ENCODE data around the gene RALGPS2.

The RALGPS2 gene

GRCh38 chr1:178895928-178896327 lies 170.9 kb downstream of the RALGPS2 start:
- no peak for DNase-seq
- no peaks in the 10 kb centered on the region for H3K9me3 ChIP-seq (ENCODE audit: severe bottlenecking)
- H3K36me3 ChIP-seq: peaks cover 16% of the 10 kb centered on the region
- H3K27ac ChIP-seq: no peak overlapping the region
- H3K27me3 ChIP-seq (ENCODE audit: insufficient read depth, low read depth, severe bottlenecking): no peaks in the 10 kb centered on the region
- TF ChIP-seq CTCF (IDR thresholded peaks at IDR 0.05; ENCODE audit: low read depth, low read length): no peak
- H3K4me3 ChIP-seq (ENCODE audit: low read depth, low read length): no peak overlapping the region

- no peak for TF ChIP-seq CTCF (IDR thresholded peaks at IDR 0.05; ENCODE audit: low read depth, low read length)
Observed at GRCh38 chr1:178898401-178898800, 173.4 kb downstream of the RALGPS2 start.

GRCh38 chr1:178899402-178899801 lies 174.4 kb downstream of the RALGPS2 start:
- Histone ChIP-seq H3K4me3 (ENCODE audit: low read depth, low read length) (no peak overlapping the region), H3K9me3 (ENCODE audit: severe bottlenecking) (no peaks in the 10 kb centered on the region), H3K36me3 (peaks cover 9% of the 10 kb centered on the region), H3K27me3 (ENCODE audit: insufficient read depth, low read depth, severe bottlenecking) (no peaks in the 10 kb centered on the region), H3K27ac (no peak overlapping the region)
- no peak for DNase-seq
- TF ChIP-seq CTCF (IDR thresholded peaks at IDR 0.05; ENCODE audit: low read depth, low read length): no peak

More at GRCh38 chr1:178898401-178898800, 173.4 kb downstream of the RALGPS2 start:
- Histone ChIP-seq H3K27me3 (ENCODE audit: insufficient read depth, low read depth, severe bottlenecking) (no peaks in the 10 kb centered on the region), H3K4me3 (ENCODE audit: low read depth, low read length) (no peak overlapping the region), H3K9me3 (ENCODE audit: severe bottlenecking) (no peaks in the 10 kb centered on the region), H3K27ac (no peak overlapping the region), H3K36me3 (peaks cover 14% of the 10 kb centered on the region)
- no peak for DNase-seq

- peaks cover under 1% of the 10 kb centered on the region for H3K36me3 ChIP-seq
Observed at GRCh38 chr1:178901482-178902125, 176.6 kb downstream of the RALGPS2 start.

GRCh38 chr1:178908358-178908757 lies 183.3 kb downstream of the RALGPS2 start:
- H3K36me3 ChIP-seq: peaks cover 15% of the 10 kb centered on the region
- no peak for DNase-seq
- no peaks in the 10 kb centered on the region for H3K27me3 ChIP-seq (ENCODE audit: insufficient read depth, low read depth, severe bottlenecking)
- H3K4me3 ChIP-seq (ENCODE audit: low read depth, low read length): no peak overlapping the region
- no peaks in the 10 kb centered on the region for H3K9me3 ChIP-seq (ENCODE audit: severe bottlenecking)
- TF ChIP-seq CTCF (IDR thresholded peaks at IDR 0.05; ENCODE audit: low read depth, low read length): no peak
- H3K27ac ChIP-seq: no peak overlapping the region

More at GRCh38 chr1:178901482-178902125, 176.6 kb downstream of the RALGPS2 start:
- no peak for TF ChIP-seq CTCF (IDR thresholded peaks at IDR 0.05; ENCODE audit: low read depth, low read length)
- Histone ChIP-seq H3K4me3 (ENCODE audit: low read depth, low read length) (no peak overlapping the region), H3K27me3 (ENCODE audit: insufficient read depth, low read depth, severe bottlenecking) (no peaks in the 10 kb centered on the region), H3K9me3 (ENCODE audit: severe bottlenecking) (no peaks in the 10 kb centered on the region), H3K27ac (no peak overlapping the region)
- DNase-seq: no peak

GRCh38 chr1:178910023-178910422 lies 185.0 kb downstream of the RALGPS2 start:
- Histone ChIP-seq H3K9me3 (ENCODE audit: severe bottlenecking) (no peaks in the 10 kb centered on the region), H3K27me3 (ENCODE audit: insufficient read depth, low read depth, severe bottlenecking) (no peaks in the 10 kb centered on the region), H3K36me3 (peaks cover 15% of the 10 kb centered on the region), H3K4me3 (ENCODE audit: low read depth, low read length) (no peak overlapping the region), H3K27ac (no peak overlapping the region)
- TF ChIP-seq CTCF (IDR thresholded peaks at IDR 0.05; ENCODE audit: low read depth, low read length): no peak
- no peak for DNase-seq

Data from WERI-Rb-1 (cell line).